ENCODE results near the gene ASB3.

DNA sequence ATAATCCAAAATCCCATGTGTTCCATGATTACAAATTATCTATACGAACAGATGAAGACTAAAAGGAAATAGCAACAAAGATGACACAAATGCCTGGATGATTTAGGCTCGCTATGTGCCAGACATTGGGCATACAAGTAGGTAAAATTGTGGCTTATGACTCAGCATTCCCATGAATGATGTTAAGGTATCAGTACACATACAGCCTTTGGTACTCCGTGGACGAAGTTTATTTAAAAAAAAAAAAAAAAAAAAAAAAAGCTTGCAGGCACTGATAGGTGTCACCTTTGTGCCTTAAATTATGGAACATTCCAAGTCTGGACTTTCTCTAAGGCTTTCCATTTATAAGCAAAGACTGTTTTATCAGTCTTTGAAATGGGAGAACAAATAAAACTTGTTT, 16.5 kb downstream of the ASB3 start:
- TF ChIP-seq, protein P1, sequence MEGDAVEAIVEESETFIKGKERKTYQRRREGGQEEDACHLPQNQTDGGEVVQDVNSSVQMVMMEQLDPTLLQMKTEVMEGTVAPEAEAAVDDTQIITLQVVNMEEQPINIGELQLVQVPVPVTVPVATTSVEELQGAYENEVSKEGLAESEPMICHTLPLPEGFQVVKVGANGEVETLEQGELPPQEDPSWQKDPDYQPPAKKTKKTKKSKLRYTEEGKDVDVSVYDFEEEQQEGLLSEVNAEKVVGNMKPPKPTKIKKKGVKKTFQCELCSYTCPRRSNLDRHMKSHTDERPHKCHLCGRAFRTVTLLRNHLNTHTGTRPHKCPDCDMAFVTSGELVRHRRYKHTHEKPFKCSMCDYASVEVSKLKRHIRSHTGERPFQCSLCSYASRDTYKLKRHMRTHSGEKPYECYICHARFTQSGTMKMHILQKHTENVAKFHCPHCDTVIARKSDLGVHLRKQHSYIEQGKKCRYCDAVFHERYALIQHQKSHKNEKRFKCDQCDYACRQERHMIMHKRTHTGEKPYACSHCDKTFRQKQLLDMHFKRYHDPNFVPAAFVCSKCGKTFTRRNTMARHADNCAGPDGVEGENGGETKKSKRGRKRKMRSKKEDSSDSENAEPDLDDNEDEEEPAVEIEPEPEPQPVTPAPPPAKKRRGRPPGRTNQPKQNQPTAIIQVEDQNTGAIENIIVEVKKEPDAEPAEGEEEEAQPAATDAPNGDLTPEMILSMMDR (IDR thresholded peaks at IDR 0.05) = no peak
- TF ChIP-seq POLR2A (IDR thresholded peaks at IDR 0.05) = no peak
